Loucy (cell line): ENCODE measurements around the gene AMBRA1.

Experiments
- H2AFZ ChIP-seq: fragments of 200-600 bp; sonication (generic); 2 replicates; pipeline ENCODE4 v1.6.0; 2016; ENCODE audit warnings: antibody characterized with exemption, mild to moderate bottlenecking, low read length, moderate library complexity
- H3F3A ChIP-seq: fragments of 200-600 bp; 2 replicates; pipeline ENCODE4 v1.6.0; 2016; ENCODE audit warnings: antibody characterized with exemption, low read depth, mild to moderate bottlenecking
- H3K27me3 ChIP-seq: fragments of 200-600 bp; sonication (generic); 2 replicates; pipeline ENCODE4 v1.6.1; 2014; ENCODE audit warnings: low read length, mild to moderate bottlenecking; ENCODE audit not compliant: insufficient read depth, poor library complexity, severe bottlenecking
- H3K36me3 ChIP-seq: fragments of 200-600 bp; sonication (generic); 2 replicates; pipeline ENCODE4 v1.6.1; 2016; ENCODE audit warnings: low read length; ENCODE audit not compliant: insufficient read depth
- H3K4me1 ChIP-seq: fragments of 200-600 bp; sonication (generic); 2 replicates; pipeline ENCODE4 v1.5.1; 2014; ENCODE audit warnings: low read length, mild to moderate bottlenecking; ENCODE audit not compliant: insufficient read depth, poor library complexity, severe bottlenecking
- H3K4me2 ChIP-seq: fragments of 200-600 bp; sonication (generic); 2 replicates; pipeline ENCODE4 v1.6.0; 2014; ENCODE audit warnings: antibody characterized with exemption, low read length, low read depth, mild to moderate bottlenecking; ENCODE audit not compliant: poor library complexity, severe bottlenecking
- H3K4me3 ChIP-seq: fragments of 200-600 bp; sonication (generic); 2 replicates; pipeline ENCODE4 v1.5.1; 2014; ENCODE audit warnings: low read length, mild to moderate bottlenecking, mixed read lengths; ENCODE audit not compliant: poor library complexity, severe bottlenecking
- H3K79me2 ChIP-seq: fragments of 200-600 bp; sonication (generic); 2 replicates; pipeline ENCODE4 v1.6.1; 2014; ENCODE audit warnings: low read length; ENCODE audit not compliant: insufficient read depth
- H3K9ac ChIP-seq: fragments of 200-600 bp; sonication (generic); 2 replicates; pipeline ENCODE4 v1.6.0; 2014; ENCODE audit warnings: mild to moderate bottlenecking, low read depth, low read length, moderate library complexity; ENCODE audit not compliant: poor library complexity, severe bottlenecking
- H3K9me2 ChIP-seq: fragments of 200-600 bp; sonication (generic); replicated peaks from 2 replicates; pipeline ENCODE4 v1.6.1; 2016; ENCODE audit warnings: low read depth, low read length, mixed read lengths
- H3K9me3 ChIP-seq: fragments of 200-600 bp; sonication (generic); 2 replicates; pipeline ENCODE4 v1.6.1; 2014; ENCODE audit warnings: mild to moderate bottlenecking, antibody characterized with exemption, low read length, low read depth; ENCODE audit not compliant: insufficient read depth
- H4K20me1 ChIP-seq: fragments of 200-600 bp; sonication (generic); 2 replicates; pipeline ENCODE4 v1.6.0; 2014; ENCODE audit warnings: antibody characterized with exemption, low read length, mild to moderate bottlenecking; ENCODE audit not compliant: insufficient read depth, poor library complexity, severe bottlenecking
- CTCF ChIP-seq: fragments of 200-600 bp; sonication (generic); conservative IDR thresholded peaks from 2 replicates; pipeline ENCODE4 v1.5.1; 2014; ENCODE audit warnings: mild to moderate bottlenecking, antibody characterized with exemption, low read length
- EZH2phosphoT487 ChIP-seq: fragments of 200-600 bp; IDR thresholded peaks from 2 replicates; pipeline ENCODE4 v1.6.1; 2018; ENCODE audit warnings: antibody characterized with exemption, mild to moderate bottlenecking, moderate library complexity, borderline replicate concordance

Gene AMBRA1

GRCh38 chr11:46599340-46600193 is 5.7 kb upstream of the AMBRA1 start:
- Histone ChIP-seq H3K9me2 (no peaks in the 10 kb centered on the region), H3K9me3 (no peaks in the 10 kb centered on the region), H3K4me1 (peaks cover under 1% of the 10 kb centered on the region), H3K27me3 (no peaks in the 10 kb centered on the region), H2AFZ (no peak overlapping the region), H3K4me2 (no peak overlapping the region), H3K36me3 (peaks cover 5% of the 10 kb centered on the region; the same call in 1 of the 2 replicates), H3K4me3 (no peak overlapping the region), H3F3A (no peaks in the 10 kb centered on the region; the same call in 1 of the 2 replicates), H4K20me1 (no peaks in the 10 kb centered on the region), H3K9ac (no peak overlapping the region), H3K79me2 (no peaks in the 10 kb centered on the region)
- TF ChIP-seq EZH2phosphoT487 (no peak), CTCF (no peak)

- Histone ChIP-seq H3K4me2 (no peak overlapping the region), H3K4me1 (peaks cover 13% of the 10 kb centered on the region), H3K79me2 (peaks cover 11% of the 10 kb centered on the region), H3K9ac (no peak overlapping the region), H2AFZ (no peak overlapping the region), H4K20me1 (peaks cover 9% of the 10 kb centered on the region), H3F3A (no peaks in the 10 kb centered on the region; the same call in 1 of the 2 replicates), H3K36me3 (no peaks in the 10 kb centered on the region), H3K9me3 (no peaks in the 10 kb centered on the region), H3K4me3 (no peak overlapping the region), H3K27me3 (no peaks in the 10 kb centered on the region), H3K9me2 (no peaks in the 10 kb centered on the region)
- no peak for TF ChIP-seq CTCF
- TF ChIP-seq EZH2phosphoT487: no peak
These were observed 3.9 kb upstream of the AMBRA1 start for GRCh38 chr11:46597609-46598219.

- Histone ChIP-seq H4K20me1 (peaks cover 15% of the 10 kb centered on the region), H3K9me3 (no peaks in the 10 kb centered on the region), H3K79me2 (peaks cover 17% of the 10 kb centered on the region), H3K4me2 (no peak overlapping the region), H2AFZ (no peak overlapping the region), H3K27me3 (no peaks in the 10 kb centered on the region), H3K9me2 (no peaks in the 10 kb centered on the region), H3F3A (no peaks in the 10 kb centered on the region; the same call in 1 of the 2 replicates), H3K9ac (no peak overlapping the region), H3K4me1 (peaks cover 17% of the 10 kb centered on the region), H3K36me3 (no peaks in the 10 kb centered on the region), H3K4me3 (no peak overlapping the region)
- TF ChIP-seq EZH2phosphoT487: no peak
- TF ChIP-seq CTCF: no peak
These were observed 3.3 kb upstream of the AMBRA1 start for GRCh38 chr11:46597155-46597554.
